Gastrocnemius medialis (tissue), 4 donors: ENCODE data around the gene FBXO27. TPM values are rescaled to one million over a fixed set of nuclear protein-coding genes. Genes with fewer than 3 reads are reported as not detected.

ENCODE experiments used
- ATAC-seq, 2 donors: fragments of 150-250 bp; one replicate each; pipeline ENCODE4 v1.9.1; 2016
- DNase-seq, 2 donors: peaks; one replicate each; pipeline ENCODE4 v3.0.0-alpha.2; 2019
- H3K27ac ChIP-seq, 4 donors: fragments of 200-600 bp; sonication (generic); 1 replicate in 1 of 4; 2 replicates in 3 of 4; pipeline ENCODE4 v1.5.1; 2016 to 2018; ENCODE audit warnings: mild to moderate bottlenecking in 2 of 4, moderate library complexity in 1 of 4
- H3K27me3 ChIP-seq, 3 donors: fragments of 200-600 bp; sonication (generic) in 2 of 3; 1 replicate in 1 of 3; 2 replicates in 2 of 3; pipeline versions ENCODE4 v1.5.1 to v1.6.0; 2016 to 2019; ENCODE audit warnings: mild to moderate bottlenecking in 1 of 3, moderate library complexity in 1 of 3
- H3K36me3 ChIP-seq, 2 donors: fragments of 200-600 bp; sonication (generic) in 1 of 2; one replicate each; pipeline ENCODE4 v1.5.1; 2017 to 2018
- H3K4me1 ChIP-seq, 2 donors: fragments of 200-600 bp; sonication (generic) in 1 of 2; one replicate each; pipeline ENCODE4 v1.5.1; 2016 to 2017; ENCODE audit warnings: mild to moderate bottlenecking in 2 of 2
- H3K4me3 ChIP-seq, 4 donors: fragments of 200-600 bp; sonication (generic) in 3 of 4; 1 replicate in 1 of 4; 2 replicates in 3 of 4; pipeline ENCODE4 v1.5.1; 2016 to 2019; ENCODE audit warnings: mild to moderate bottlenecking in 2 of 4
- H3K9me3 ChIP-seq, 3 donors: fragments of 200-600 bp; sonication (generic) in 2 of 3; 1 replicate in 1 of 3; 2 replicates in 2 of 3; pipeline ENCODE4 v1.5.1; 2016 to 2019
- POLR2A ChIP-seq, 2 donors: fragments of 450-650 bp; IDR thresholded peaks; one replicate each; pipeline ENCODE4 v1.6.1; 2017; ENCODE audit warnings: antibody characterized with exemption in 2 of 2, mild to moderate bottlenecking in 2 of 2, moderate library complexity in 2 of 2
- in situ Hi-C, 4 donors: fragments of 200-750 bp; cut with MboI; loops; one replicate each; pipeline versions ENCODE4 v1.15.0 to v1.8.0; 2017; ENCODE audit warnings: low sequenced_read_pairs in 4 of 4
- intact Hi-C: fragments of 100-400 bp; cut with DNase I; formaldehyde crosslinking; loops from one replicate; pipeline ENCODE4 v1.15.1; 2023; ENCODE audit warnings: low total_unique reads
- total RNA-seq, 4 donors: library from RNA; depleted of rRNA; stranded (reverse); fragments of >200 nt; gene quantifications; one replicate each; pipeline versions ENCODE4 v1.1.0 to v1.2.3, GENCODE V29; 2016
- TF ChIP-seq, protein P1 (sequence below), 5 experiments: fragments of 450-650 bp in 3 of 5; fragments of 200-600 bp in 2 of 5; sonication (generic) in 2 of 5; IDR thresholded peaks in 4 of 5; conservative IDR thresholded peaks in 1 of 5; 1 replicate in 4 of 5; 2 replicates in 1 of 5; pipeline ENCODE4 v1.5.1; 2016 to 2019; ENCODE audit warnings: antibody characterized with exemption in 5 of 5, mild to moderate bottlenecking in 3 of 5, moderate library complexity in 3 of 5

Gene FBXO27
- total RNA-seq, 4 donors from 2014 or later: 0.20 to 1.2 (median 0.52) TPM; not detected in 1

DNA sequence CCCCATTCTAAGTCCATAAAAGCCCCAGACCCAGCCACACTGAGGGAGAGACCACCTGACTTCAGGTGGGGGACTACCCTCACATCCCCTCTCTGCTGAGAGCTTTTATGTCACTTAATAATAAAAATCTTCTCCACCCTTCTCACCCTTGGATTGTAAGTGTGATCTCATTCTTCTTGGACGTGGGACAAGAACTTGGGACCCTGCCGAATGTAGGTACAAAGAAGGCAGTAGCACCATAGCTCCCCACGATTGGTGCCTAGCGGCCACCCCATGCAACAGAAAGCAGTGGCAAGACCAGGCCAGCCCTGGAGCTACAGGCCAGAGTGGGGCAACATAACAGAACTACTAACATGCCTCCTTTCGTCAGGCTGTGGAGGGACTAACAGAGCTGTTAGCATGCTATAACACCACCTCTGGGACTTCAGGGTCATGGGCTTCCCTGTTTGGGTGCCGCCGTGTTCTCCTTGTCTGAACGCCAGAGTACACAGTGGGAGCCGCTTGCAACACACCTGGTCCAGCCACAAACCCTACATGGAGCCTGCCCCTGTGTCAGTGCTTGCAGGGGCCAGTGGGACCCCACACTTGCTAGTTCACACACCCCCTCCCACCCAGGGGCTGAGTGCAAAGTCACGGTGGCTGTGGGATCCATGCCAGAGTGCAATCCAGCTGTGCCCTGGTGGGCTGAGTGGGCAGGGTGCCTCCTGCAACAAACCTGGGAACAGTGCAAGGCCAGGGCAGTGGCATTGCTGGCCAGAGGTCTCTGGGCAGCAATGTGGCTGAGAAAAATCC, 51.6 kb downstream of the FBXO27 start:
- Histone ChIP-seq H3K4me1 (peaks cover 0 to 3% of the 10 kb centered on the region in 2 donors), H3K9me3 (no peaks in the 10 kb centered on the region), H3K36me3 (no peaks in the 10 kb centered on the region), H3K27me3 (peaks cover 13 to 15% (median 13%) of the 10 kb centered on the region in 3 donors), H3K4me3 (no peak overlapping the region), H3K27ac (no peak overlapping the region)
- in situ Hi-C loops (no loop called here), intact Hi-C loops (no loop called here)
- no peak for ATAC-seq
- TF ChIP-seq, protein P1, sequence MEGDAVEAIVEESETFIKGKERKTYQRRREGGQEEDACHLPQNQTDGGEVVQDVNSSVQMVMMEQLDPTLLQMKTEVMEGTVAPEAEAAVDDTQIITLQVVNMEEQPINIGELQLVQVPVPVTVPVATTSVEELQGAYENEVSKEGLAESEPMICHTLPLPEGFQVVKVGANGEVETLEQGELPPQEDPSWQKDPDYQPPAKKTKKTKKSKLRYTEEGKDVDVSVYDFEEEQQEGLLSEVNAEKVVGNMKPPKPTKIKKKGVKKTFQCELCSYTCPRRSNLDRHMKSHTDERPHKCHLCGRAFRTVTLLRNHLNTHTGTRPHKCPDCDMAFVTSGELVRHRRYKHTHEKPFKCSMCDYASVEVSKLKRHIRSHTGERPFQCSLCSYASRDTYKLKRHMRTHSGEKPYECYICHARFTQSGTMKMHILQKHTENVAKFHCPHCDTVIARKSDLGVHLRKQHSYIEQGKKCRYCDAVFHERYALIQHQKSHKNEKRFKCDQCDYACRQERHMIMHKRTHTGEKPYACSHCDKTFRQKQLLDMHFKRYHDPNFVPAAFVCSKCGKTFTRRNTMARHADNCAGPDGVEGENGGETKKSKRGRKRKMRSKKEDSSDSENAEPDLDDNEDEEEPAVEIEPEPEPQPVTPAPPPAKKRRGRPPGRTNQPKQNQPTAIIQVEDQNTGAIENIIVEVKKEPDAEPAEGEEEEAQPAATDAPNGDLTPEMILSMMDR (IDR thresholded peaks at IDR 0.05 in 4 of 5, conservative IDR thresholded peaks at IDR 0.05 in 1 of 5): no peak
- DNase-seq: no peak

DNA sequence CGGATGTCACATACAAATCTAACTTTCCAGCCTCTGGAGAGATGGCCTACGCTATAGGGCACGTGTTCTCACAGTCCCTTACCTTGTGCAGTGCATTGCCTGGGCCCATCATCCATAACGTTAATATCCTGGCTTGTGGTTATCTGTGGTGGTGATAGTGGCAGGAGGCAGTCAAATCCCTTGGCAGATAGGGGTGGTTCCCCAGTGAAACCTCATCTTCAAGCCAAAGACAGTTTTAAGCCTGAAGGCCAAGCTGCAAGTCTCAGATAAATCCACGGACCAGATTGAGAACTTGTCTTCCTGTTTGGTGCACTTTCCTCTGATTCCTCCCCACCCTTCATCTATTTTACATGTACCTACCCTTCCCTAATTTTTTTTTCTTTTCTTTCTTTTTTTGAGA, 52.5 kb downstream of the FBXO27 start:
- no peak overlapping the region for H3K4me3 ChIP-seq
- H3K27me3 ChIP-seq: peaks cover 14 to 20% (median 15%) of the 10 kb centered on the region in 3 donors
- ATAC-seq (no peak), DNase-seq (no peak)
- H3K4me1 ChIP-seq: peaks cover 0 to 3% of the 10 kb centered on the region in 2 donors
- TF ChIP-seq, protein P1 (IDR thresholded peaks at IDR 0.05 in 4 of 5, conservative IDR thresholded peaks at IDR 0.05 in 1 of 5): no peak
- TF ChIP-seq POLR2A (IDR thresholded peaks at IDR 0.05): no peak
- no peaks in the 10 kb centered on the region for H3K9me3 ChIP-seq
- no peak overlapping the region for H3K27ac ChIP-seq
- intact Hi-C loops: no loop called here
- no peaks in the 10 kb centered on the region for H3K36me3 ChIP-seq
- in situ Hi-C loops: no loop called here

DNA sequence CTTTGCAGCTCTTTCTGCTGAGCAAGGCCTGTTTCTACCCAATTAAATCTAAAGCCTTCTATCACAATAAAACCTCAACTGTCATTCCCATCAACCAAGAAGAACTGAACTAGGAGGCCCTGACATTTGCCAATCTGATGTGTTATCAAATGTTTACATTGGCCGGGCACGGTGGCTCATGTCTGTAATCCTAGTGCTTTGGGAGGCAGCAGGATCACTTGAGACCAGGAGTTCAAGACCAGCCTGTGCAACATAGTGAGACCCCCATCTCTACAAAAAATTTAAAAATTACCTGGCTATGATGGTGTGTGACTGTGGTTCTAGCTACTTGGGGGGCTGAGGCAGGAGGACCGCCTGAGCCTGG, 54.0 kb downstream of the FBXO27 start:
- H3K4me3 ChIP-seq: no peak overlapping the region
- no peak for ATAC-seq
- DNase-seq: no peak
- in situ Hi-C loops (no loop called here), intact Hi-C loops (no loop called here)
- H3K36me3 ChIP-seq: no peaks in the 10 kb centered on the region
- no peaks in the 10 kb centered on the region for H3K9me3 ChIP-seq
- H3K27me3 ChIP-seq: peaks cover 14 to 22% (median 15%) of the 10 kb centered on the region in 3 donors
- peaks cover 0 to 3% of the 10 kb centered on the region in 2 donors for H3K4me1 ChIP-seq
- H3K27ac ChIP-seq: no peak overlapping the region
- TF ChIP-seq, protein P1 (IDR thresholded peaks at IDR 0.05 in 4 of 5, conservative IDR thresholded peaks at IDR 0.05 in 1 of 5): no peak
- no peak for TF ChIP-seq POLR2A (IDR thresholded peaks at IDR 0.05)

DNA sequence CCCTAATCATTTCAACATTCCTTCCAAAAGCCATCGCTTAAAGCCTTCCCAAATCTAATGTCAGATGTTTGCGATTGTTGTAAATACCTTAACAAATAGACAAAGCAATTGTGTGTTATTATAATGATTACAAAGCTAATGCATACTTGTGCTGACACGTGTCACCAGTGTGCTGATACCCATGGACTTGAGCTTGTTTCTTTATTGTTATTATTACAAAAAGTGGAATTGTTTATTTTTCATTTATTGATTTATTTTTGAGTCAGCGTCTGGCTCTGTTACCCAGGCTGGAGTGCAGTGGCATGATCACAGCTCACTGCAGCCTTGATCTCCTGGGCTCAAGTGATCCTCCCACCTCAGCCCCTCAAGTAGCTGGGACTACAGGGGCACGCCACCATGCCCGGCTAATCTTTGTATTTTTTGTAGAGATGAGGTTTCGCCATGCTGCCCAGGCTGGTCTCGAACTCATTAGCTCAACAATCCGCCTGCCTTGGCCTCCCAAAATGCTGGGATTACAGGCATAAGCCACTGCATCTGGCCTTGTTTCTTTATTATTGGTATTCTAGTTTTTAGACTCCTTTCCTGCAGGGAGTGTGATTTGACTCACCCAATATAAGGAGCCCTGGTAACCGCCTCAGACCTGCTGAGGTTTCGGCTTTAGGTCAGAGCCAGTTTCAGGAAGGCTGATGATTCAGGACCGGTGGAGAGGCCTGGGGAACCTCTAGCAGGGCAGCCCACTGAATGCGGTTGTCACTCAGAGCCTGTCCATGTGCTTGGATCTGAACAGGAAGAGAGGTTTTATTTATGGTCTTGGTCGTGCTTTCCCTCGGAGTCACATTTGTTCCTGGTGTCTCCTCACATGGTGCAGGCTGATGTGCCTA, 54.7 kb downstream of the FBXO27 start:
- intact Hi-C loops: no loop called here
- DNase-seq: no peak
- peaks cover 14 to 22% (median 15%) of the 10 kb centered on the region in 3 donors for H3K27me3 ChIP-seq
- no peak for TF ChIP-seq POLR2A (IDR thresholded peaks at IDR 0.05)
- TF ChIP-seq, protein P1 (IDR thresholded peaks at IDR 0.05 in 4 of 5, conservative IDR thresholded peaks at IDR 0.05 in 1 of 5): no peak
- H3K9me3 ChIP-seq: no peaks in the 10 kb centered on the region
- in situ Hi-C loops: no loop called here
- no peak for ATAC-seq
- H3K4me1 ChIP-seq: peaks cover 0 to 3% of the 10 kb centered on the region in 2 donors
- no peaks in the 10 kb centered on the region for H3K36me3 ChIP-seq
- H3K4me3 ChIP-seq: no peak overlapping the region
- H3K27ac ChIP-seq: no peak overlapping the region
